HPDE6-E6E7 (cell line): Measurements from ENCODE around the gene PIK3R5.
"Not testable (repeated sequence)": the region's sequence is repeated elsewhere in the genome, so short reads cannot be mapped to it uniquely, and the experiment has no call there.

Experiments used
- DNase-seq: peaks from one replicate; pipeline ENCODE4 v3.0.0; 2011; ENCODE audit warnings: missing footprints; ENCODE audit errors: extremely low spot score

The PIK3R5 gene

GRCh38 chr17:8859027-8859803 is 106.3 kb downstream of the PIK3R5 start:
- DNase-seq, result no peak

- DNase-seq, result no peak
These were observed 107.6 kb downstream of the PIK3R5 start for GRCh38 chr17:8857919-8858318.

GRCh38 chr17:8856869-8857575 is 108.5 kb downstream of the PIK3R5 start:
- no peak for DNase-seq

- DNase-seq, result not testable (repeated sequence)
These were observed 109.3 kb downstream of the PIK3R5 start for GRCh38 chr17:8856205-8856603.

- DNase-seq, result no peak
These were observed 109.9 kb downstream of the PIK3R5 start for GRCh38 chr17:8855477-8856204.

GRCh38 chr17:8851600-8851999 is 113.9 kb downstream of the PIK3R5 start:
- DNase-seq, result no peak

GRCh38 chr17:8849311-8850041 is 116.0 kb downstream of the PIK3R5 start:
- DNase-seq, result no peak

GRCh38 chr17:8847891-8848290 is 117.6 kb downstream of the PIK3R5 start:
- no peak for DNase-seq

- no peak for DNase-seq
These were observed 118.7 kb downstream of the PIK3R5 start for GRCh38 chr17:8846768-8847211.

- no peak for DNase-seq
These were observed 121.0 kb downstream of the PIK3R5 start for GRCh38 chr17:8844229-8845218.

- DNase-seq, result no peak
These were observed 122.2 kb downstream of the PIK3R5 start for GRCh38 chr17:8843344-8843743.

GRCh38 chr17:8841844-8842243 is 123.7 kb downstream of the PIK3R5 start:
- no peak for DNase-seq

GRCh38 chr17:8839410-8839935 is 126.0 kb downstream of the PIK3R5 start:
- DNase-seq, result no peak

GRCh38 chr17:8838551-8839095 is 126.9 kb downstream of the PIK3R5 start:
- DNase-seq, result no peak

- no peak for DNase-seq
These were observed 127.9 kb downstream of the PIK3R5 start for GRCh38 chr17:8837563-8838075.

- no peak for DNase-seq
These were observed 128.5 kb downstream of the PIK3R5 start for GRCh38 chr17:8836821-8837562.

GRCh38 chr17:8835631-8836364 is 129.7 kb downstream of the PIK3R5 start:
- DNase-seq, result no peak

GRCh38 chr17:8835106-8835505 is 130.4 kb downstream of the PIK3R5 start:
- no peak for DNase-seq
